ENCODE results near the gene SHISA9.
A peak's percentile ranks its signal among the peaks of the same experiment; 100 is the strongest.

The SHISA9 gene

GRCh38 chr16:12995721-12996372 lies 94.4 kb downstream of the SHISA9 start:
- no peak for DNase-seq

GRCh38 chr16:12998361-12999085 lies 97.1 kb downstream of the SHISA9 start:
- in situ Hi-C loops (cut with MboI; ENCODE audit: low pct_unique_long_range_greater_than_20kb, low sequenced_read_pairs), result no loop called here

More at GRCh38 chr16:12995721-12996372, 94.4 kb downstream of the SHISA9 start:
- in situ Hi-C loops (cut with MboI; ENCODE audit: low pct_unique_long_range_greater_than_20kb, low sequenced_read_pairs), result no loop called here

GRCh38 chr16:12999368-12999767 lies 98.0 kb downstream of the SHISA9 start:
- no peak for DNase-seq
- in situ Hi-C loops (cut with MboI; ENCODE audit: low pct_unique_long_range_greater_than_20kb, low sequenced_read_pairs), result no loop called here

More at GRCh38 chr16:12998361-12999085, 97.1 kb downstream of the SHISA9 start:
- no peak for DNase-seq

- no peak for DNase-seq
- in situ Hi-C loops (cut with MboI; ENCODE audit: low pct_unique_long_range_greater_than_20kb, low sequenced_read_pairs), result no loop called here
These were observed 104.4 kb downstream of the SHISA9 start for GRCh38 chr16:13005721-13006247.

GRCh38 chr16:13012601-13013000 lies 111.2 kb downstream of the SHISA9 start:
- in situ Hi-C loops (cut with MboI; ENCODE audit: low pct_unique_long_range_greater_than_20kb, low sequenced_read_pairs), result no loop called here
- no peak for DNase-seq

GRCh38 chr16:13013043-13013442 lies 111.6 kb downstream of the SHISA9 start:
- no peak for DNase-seq
- in situ Hi-C loops (cut with MboI; ENCODE audit: low pct_unique_long_range_greater_than_20kb, low sequenced_read_pairs), result no loop called here

- in situ Hi-C loops (cut with MboI; ENCODE audit: low pct_unique_long_range_greater_than_20kb, low sequenced_read_pairs), result no loop called here
- no peak for DNase-seq
These were observed 113.1 kb downstream of the SHISA9 start for GRCh38 chr16:13014476-13014875.

GRCh38 chr16:13018026-13018425 lies 116.6 kb downstream of the SHISA9 start:
- DNase-seq, result no peak
- in situ Hi-C loops (cut with MboI; ENCODE audit: low pct_unique_long_range_greater_than_20kb, low sequenced_read_pairs), result no loop called here

GRCh38 chr16:13021996-13022395 lies 120.6 kb downstream of the SHISA9 start:
- DNase-seq, result no peak
- in situ Hi-C loops (cut with MboI; ENCODE audit: low pct_unique_long_range_greater_than_20kb, low sequenced_read_pairs), result no loop called here

- in situ Hi-C loops (cut with MboI; ENCODE audit: low pct_unique_long_range_greater_than_20kb, low sequenced_read_pairs), result no loop called here
- DNase-seq, result no peak
These were observed 128.4 kb downstream of the SHISA9 start for GRCh38 chr16:13029786-13030185.

- DNase-seq, result no peak
- in situ Hi-C loops (cut with MboI; ENCODE audit: low pct_unique_long_range_greater_than_20kb, low sequenced_read_pairs), result no loop called here
These were observed 129.4 kb downstream of the SHISA9 start for GRCh38 chr16:13030769-13031168.

- DNase-seq, result no peak
- in situ Hi-C loops (cut with MboI; ENCODE audit: low pct_unique_long_range_greater_than_20kb, low sequenced_read_pairs), result no loop called here
These were observed 131.5 kb downstream of the SHISA9 start for GRCh38 chr16:13032911-13033310.

- DNase-seq, result peak; percentile 41
- in situ Hi-C loops (cut with MboI; ENCODE audit: low pct_unique_long_range_greater_than_20kb, low sequenced_read_pairs), result no loop called here
These were observed 135.2 kb downstream of the SHISA9 start for GRCh38 chr16:13036600-13036999.

GRCh38 chr16:13038591-13038990 lies 137.2 kb downstream of the SHISA9 start:
- no peak for DNase-seq
- in situ Hi-C loops (cut with MboI; ENCODE audit: low pct_unique_long_range_greater_than_20kb, low sequenced_read_pairs), result no loop called here

- DNase-seq, result no peak
- in situ Hi-C loops (cut with MboI; ENCODE audit: low pct_unique_long_range_greater_than_20kb, low sequenced_read_pairs), result no loop called here
These were observed 138.1 kb downstream of the SHISA9 start for GRCh38 chr16:13039526-13039925.

GRCh38 chr16:13041180-13041579 lies 139.8 kb downstream of the SHISA9 start:
- no peak for DNase-seq
- in situ Hi-C loops (cut with MboI; ENCODE audit: low pct_unique_long_range_greater_than_20kb, low sequenced_read_pairs), result no loop called here

- in situ Hi-C loops (cut with MboI; ENCODE audit: low pct_unique_long_range_greater_than_20kb, low sequenced_read_pairs), result no loop called here
- no peak for DNase-seq
These were observed 140.4 kb downstream of the SHISA9 start for GRCh38 chr16:13041646-13042290.

- DNase-seq, result no peak
- in situ Hi-C loops (cut with MboI; ENCODE audit: low pct_unique_long_range_greater_than_20kb, low sequenced_read_pairs), result no loop called here
These were observed 140.9 kb downstream of the SHISA9 start for GRCh38 chr16:13042291-13042685.

- in situ Hi-C loops (cut with MboI; ENCODE audit: low pct_unique_long_range_greater_than_20kb, low sequenced_read_pairs), result no loop called here
- no peak for DNase-seq
These were observed 144.8 kb downstream of the SHISA9 start for GRCh38 chr16:13046061-13046821.
